Subcutaneous adipose tissue (tissue), 4 donors: Measurements from ENCODE around the gene CD44. TPM values are rescaled to one million over a fixed set of nuclear protein-coding genes. Genes with fewer than 3 reads are reported as not detected.

Source experiments
- CTCF ChIP-seq: fragments of 450-650 bp; IDR thresholded peaks from one replicate; pipeline ENCODE4 v1.5.1; 2016; ENCODE audit warnings: low read depth, mild to moderate bottlenecking, control low read depth, antibody characterized with exemption, moderate library complexity
- total RNA-seq, 4 donors: library from RNA; depleted of rRNA; stranded (reverse); fragments of >200 nt; gene quantifications; one replicate each; pipeline ENCODE4 v1.1.0, GENCODE V29; 2016

Gene CD44
- total RNA-seq, 4 donors from 2014 or later: 103 to 438 (median 231) TPM

DNA sequence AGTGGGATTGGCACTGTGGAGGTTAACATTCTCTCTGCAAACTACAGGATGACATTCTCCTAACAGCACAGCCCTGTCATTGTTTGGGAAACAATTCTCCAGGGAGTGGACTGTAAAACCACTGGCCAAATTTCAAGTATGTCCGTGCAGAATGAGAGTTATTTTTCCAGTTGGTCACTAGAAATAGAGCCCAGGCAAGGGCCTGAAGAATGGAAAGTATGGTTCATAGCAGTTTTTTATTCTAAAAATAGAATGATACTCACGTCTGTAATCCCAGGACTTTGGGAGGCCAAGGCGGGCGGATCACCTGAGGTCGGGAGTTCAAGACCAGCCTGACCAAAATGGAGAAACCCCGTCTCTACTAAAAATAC lies 39.0 kb upstream of the CD44 start:
- no peak for TF ChIP-seq CTCF

DNA sequence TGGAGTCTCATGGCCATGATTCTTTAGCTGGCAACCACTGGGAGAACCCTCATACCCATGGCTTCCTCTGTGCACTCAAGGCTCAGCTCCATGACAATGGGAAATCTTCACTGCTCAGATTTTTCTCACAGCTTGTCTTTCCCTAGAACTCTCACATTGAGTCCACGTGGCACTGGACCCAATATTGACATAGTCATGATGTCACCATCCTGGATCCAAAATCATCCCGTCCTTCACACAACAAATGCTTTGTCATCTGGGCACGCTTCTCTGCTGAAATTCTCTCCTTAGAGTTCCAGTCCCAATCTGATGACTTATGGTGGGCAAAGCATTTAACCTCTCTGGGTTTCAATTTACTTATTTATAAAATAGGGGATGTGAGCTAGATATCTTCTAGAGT lies 37.7 kb upstream of the CD44 start:
- no peak for TF ChIP-seq CTCF

GRCh38 chr11:35102267-35102666 lies 36.7 kb upstream of the CD44 start:
- no peak for TF ChIP-seq CTCF

DNA sequence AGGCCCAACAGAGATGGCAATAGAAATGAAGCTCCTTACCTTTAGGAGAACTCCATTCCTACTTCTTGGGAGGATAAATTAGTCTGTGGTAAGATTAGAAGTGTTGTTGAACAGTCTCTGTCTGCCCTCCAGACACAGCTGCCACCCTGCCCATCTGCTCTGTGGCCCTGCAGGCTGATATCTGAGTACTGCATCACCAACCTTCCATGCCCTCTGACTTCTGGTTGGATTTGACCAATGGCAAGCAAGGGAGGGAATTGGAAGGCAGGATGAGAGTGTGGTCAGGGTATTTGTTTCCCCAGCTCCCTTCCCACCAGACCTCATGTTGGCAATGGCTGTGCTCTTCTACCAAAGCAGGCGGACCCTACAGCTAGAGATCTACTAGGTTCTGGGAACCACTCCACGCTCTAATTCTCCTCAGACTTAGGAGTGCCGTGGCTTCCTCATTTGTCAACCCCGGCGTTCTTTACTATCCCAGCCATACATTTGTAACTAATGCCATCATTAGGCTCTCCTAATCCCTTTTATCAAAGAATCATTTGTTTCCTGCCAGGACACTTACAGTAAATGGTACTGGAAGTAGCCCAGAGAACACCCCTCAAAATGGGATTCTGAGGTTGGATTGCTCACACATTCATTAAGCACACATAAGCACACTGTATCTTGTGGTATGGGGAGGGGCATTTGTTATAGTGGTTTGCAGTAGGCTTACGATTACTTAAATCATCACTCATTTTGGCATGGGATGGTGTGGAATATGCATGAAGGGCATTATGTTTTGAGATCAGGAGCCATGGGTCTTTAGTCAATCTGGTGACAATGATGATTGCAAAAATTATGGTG lies 35.4 kb upstream of the CD44 start:
- no peak for TF ChIP-seq CTCF

DNA sequence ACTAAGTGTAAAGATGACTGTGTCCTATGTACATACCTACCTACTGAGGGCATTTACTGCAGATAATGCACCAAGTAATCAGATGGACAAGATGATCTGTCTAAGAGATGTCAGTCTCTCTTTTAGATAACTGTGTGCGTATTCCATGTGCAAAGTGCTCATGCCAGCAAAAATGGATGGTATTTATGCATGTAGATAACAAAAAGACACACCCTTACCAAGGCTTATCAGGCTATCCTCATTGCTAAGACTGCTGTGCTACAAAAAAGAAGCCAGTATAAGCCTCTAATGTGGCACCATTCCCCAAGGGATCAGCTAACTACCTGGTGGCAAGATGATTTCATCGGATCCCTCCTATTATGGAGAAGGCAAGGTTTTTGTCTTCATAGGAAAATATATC lies 34.3 kb upstream of the CD44 start:
- TF ChIP-seq CTCF: no peak

DNA sequence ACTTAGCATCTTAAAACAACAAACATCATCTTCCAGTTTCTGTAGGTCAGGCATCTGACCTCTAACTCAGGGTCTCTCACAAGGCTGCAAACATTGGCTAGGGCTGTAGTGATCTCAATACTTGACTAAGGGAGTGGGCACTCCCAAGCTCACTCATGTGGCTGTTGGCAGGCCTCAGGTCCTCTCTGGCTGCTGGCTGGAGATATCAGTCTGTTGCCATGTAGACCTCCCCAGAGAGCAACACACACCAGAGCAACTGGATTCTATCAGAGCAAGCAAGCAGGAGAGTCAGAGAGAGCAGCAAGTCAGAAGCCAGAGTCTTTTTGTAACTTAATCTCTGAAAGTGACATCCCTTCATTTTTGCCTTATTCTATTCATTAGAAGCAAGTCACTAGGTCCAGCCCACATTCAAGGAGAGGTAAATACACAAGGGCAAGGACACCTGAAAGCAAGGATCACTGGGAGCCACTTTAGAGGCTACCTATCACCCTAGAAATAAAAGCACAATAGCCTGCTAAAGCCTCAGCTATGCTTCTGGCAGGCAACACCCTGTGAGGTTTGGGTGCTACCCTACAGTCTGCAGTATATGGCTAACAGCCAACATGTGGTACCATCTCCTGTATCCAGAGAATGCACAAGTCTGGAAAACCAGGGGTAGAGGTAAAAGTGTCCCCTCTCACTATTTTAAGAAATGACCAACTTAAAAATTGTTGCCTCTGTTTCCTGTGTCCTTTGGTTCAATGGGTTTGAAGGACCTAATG lies 33.5 kb upstream of the CD44 start:
- no peak for TF ChIP-seq CTCF

- no peak for TF ChIP-seq CTCF
These were observed 32.4 kb upstream of the CD44 start for GRCh38 chr11:35106595-35106994.
